ENCODE measurements around the gene PLCB1.

Gene PLCB1

GRCh38 chr20:8658103-8658502, 526.0 kb downstream of the PLCB1 start:
- H3K9ac ChIP-seq (ENCODE audit: low read depth, low read length, poor library complexity, severe bottlenecking), result no peak overlapping the region
- no peak overlapping the region for H3K4me3 ChIP-seq (ENCODE audit: low read length, poor library complexity, severe bottlenecking)
- H3K9me3 ChIP-seq (ENCODE audit: insufficient read depth, low read depth, low read length), result no peaks in the 10 kb centered on the region
- no peak overlapping the region for H3K4me2 ChIP-seq (ENCODE audit: low read depth, low read length, poor library complexity, severe bottlenecking)
- no peaks in the 10 kb centered on the region for H3K79me2 ChIP-seq (ENCODE audit: insufficient read depth, low read length)
- no peaks in the 10 kb centered on the region for H3K36me3 ChIP-seq (ENCODE audit: insufficient read depth, low read length)
- no peak for TF ChIP-seq EZH2phosphoT487 (IDR thresholded peaks at IDR 0.05; ENCODE audit: borderline replicate concordance)
- TF ChIP-seq CTCF (conservative IDR thresholded peaks at IDR 0.05; ENCODE audit: low read length), result no peak
- no peaks in the 10 kb centered on the region for H3K27me3 ChIP-seq (ENCODE audit: insufficient read depth, low read length, poor library complexity, severe bottlenecking)
- no peaks in the 10 kb centered on the region for H3F3A ChIP-seq (ENCODE audit: low read depth)
- H4K20me1 ChIP-seq (ENCODE audit: insufficient read depth, low read length, poor library complexity, severe bottlenecking), result no peaks in the 10 kb centered on the region
- H3K9me2 ChIP-seq (replicated peaks; ENCODE audit: low read depth, low read length), result no peaks in the 10 kb centered on the region
- H3K4me1 ChIP-seq (ENCODE audit: insufficient read depth, low read length, poor library complexity, severe bottlenecking), result no peaks in the 10 kb centered on the region
- no peak overlapping the region for H2AFZ ChIP-seq (ENCODE audit: low read length)

GRCh38 chr20:8661229-8661952, 529.3 kb downstream of the PLCB1 start:
- Histone ChIP-seq H4K20me1 (ENCODE audit: insufficient read depth, low read length, poor library complexity, severe bottlenecking) (no peaks in the 10 kb centered on the region), H3K4me3 (ENCODE audit: low read length, poor library complexity, severe bottlenecking) (no peak overlapping the region), H2AFZ (ENCODE audit: low read length) (no peak overlapping the region), H3F3A (ENCODE audit: low read depth) (no peaks in the 10 kb centered on the region), H3K9me2 (replicated peaks; ENCODE audit: low read depth, low read length) (no peaks in the 10 kb centered on the region), H3K9ac (ENCODE audit: low read depth, low read length, poor library complexity, severe bottlenecking) (no peak overlapping the region), H3K9me3 (ENCODE audit: insufficient read depth, low read depth, low read length) (no peaks in the 10 kb centered on the region), H3K4me2 (ENCODE audit: low read depth, low read length, poor library complexity, severe bottlenecking) (no peak overlapping the region), H3K4me1 (ENCODE audit: insufficient read depth, low read length, poor library complexity, severe bottlenecking) (no peaks in the 10 kb centered on the region), H3K36me3 (ENCODE audit: insufficient read depth, low read length) (peaks cover 3% of the 10 kb centered on the region; the same call in 1 of the 2 replicates), H3K27me3 (ENCODE audit: insufficient read depth, low read length, poor library complexity, severe bottlenecking) (no peaks in the 10 kb centered on the region), H3K79me2 (ENCODE audit: insufficient read depth, low read length) (no peaks in the 10 kb centered on the region)
- TF ChIP-seq CTCF (conservative IDR thresholded peaks at IDR 0.05; ENCODE audit: low read length), result no peak
- no peak for TF ChIP-seq EZH2phosphoT487 (IDR thresholded peaks at IDR 0.05; ENCODE audit: borderline replicate concordance)

- H3K27me3 ChIP-seq (ENCODE audit: insufficient read depth, low read length, poor library complexity, severe bottlenecking), result no peaks in the 10 kb centered on the region
- H3K9me3 ChIP-seq (ENCODE audit: insufficient read depth, low read depth, low read length), result no peaks in the 10 kb centered on the region
- H3K9me2 ChIP-seq (replicated peaks; ENCODE audit: low read depth, low read length), result no peaks in the 10 kb centered on the region
- H2AFZ ChIP-seq (ENCODE audit: low read length), result no peak overlapping the region
- peaks cover 3% of the 10 kb centered on the region; the same call in 1 of the 2 replicates for H3K36me3 ChIP-seq (ENCODE audit: insufficient read depth, low read length)
- no peak overlapping the region for H3K4me3 ChIP-seq (ENCODE audit: low read length, poor library complexity, severe bottlenecking)
- H3K4me1 ChIP-seq (ENCODE audit: insufficient read depth, low read length, poor library complexity, severe bottlenecking), result no peaks in the 10 kb centered on the region
- no peak for TF ChIP-seq CTCF (conservative IDR thresholded peaks at IDR 0.05; ENCODE audit: low read length)
- TF ChIP-seq EZH2phosphoT487 (IDR thresholded peaks at IDR 0.05; ENCODE audit: borderline replicate concordance), result no peak
- H4K20me1 ChIP-seq (ENCODE audit: insufficient read depth, low read length, poor library complexity, severe bottlenecking), result no peaks in the 10 kb centered on the region
- H3K79me2 ChIP-seq (ENCODE audit: insufficient read depth, low read length), result no peaks in the 10 kb centered on the region
- no peaks in the 10 kb centered on the region for H3F3A ChIP-seq (ENCODE audit: low read depth)
- H3K9ac ChIP-seq (ENCODE audit: low read depth, low read length, poor library complexity, severe bottlenecking), result no peak overlapping the region
- no peak overlapping the region for H3K4me2 ChIP-seq (ENCODE audit: low read depth, low read length, poor library complexity, severe bottlenecking)
Observed at GRCh38 chr20:8662433-8662954, 530.4 kb downstream of the PLCB1 start.
